Measurements from ENCODE around the gene TSPO2. TPM values are rescaled to one million over a fixed set of nuclear protein-coding genes. Genes with fewer than 3 reads are reported as not detected.
A peak's percentile ranks its signal among the peaks of the same experiment; 100 is the strongest.

TSPO2 gene
- total RNA-seq, 1 donor from 2014 or later: not detected

- ATAC-seq (peak; percentile 54), DNase-seq (no peak)
- Histone ChIP-seq H3K27me3 (no peaks in the 10 kb centered on the region), H3K4me3 (no peak overlapping the region), H3K4me1 (peaks cover 8% of the 10 kb centered on the region), H3K9me3 (no peaks in the 10 kb centered on the region), H3K27ac (no peak overlapping the region), H3K36me3 (peaks cover 43% of the 10 kb centered on the region)
- intact Hi-C loops (cut with DNase I): no loop called here
- TF ChIP-seq, protein P1, sequence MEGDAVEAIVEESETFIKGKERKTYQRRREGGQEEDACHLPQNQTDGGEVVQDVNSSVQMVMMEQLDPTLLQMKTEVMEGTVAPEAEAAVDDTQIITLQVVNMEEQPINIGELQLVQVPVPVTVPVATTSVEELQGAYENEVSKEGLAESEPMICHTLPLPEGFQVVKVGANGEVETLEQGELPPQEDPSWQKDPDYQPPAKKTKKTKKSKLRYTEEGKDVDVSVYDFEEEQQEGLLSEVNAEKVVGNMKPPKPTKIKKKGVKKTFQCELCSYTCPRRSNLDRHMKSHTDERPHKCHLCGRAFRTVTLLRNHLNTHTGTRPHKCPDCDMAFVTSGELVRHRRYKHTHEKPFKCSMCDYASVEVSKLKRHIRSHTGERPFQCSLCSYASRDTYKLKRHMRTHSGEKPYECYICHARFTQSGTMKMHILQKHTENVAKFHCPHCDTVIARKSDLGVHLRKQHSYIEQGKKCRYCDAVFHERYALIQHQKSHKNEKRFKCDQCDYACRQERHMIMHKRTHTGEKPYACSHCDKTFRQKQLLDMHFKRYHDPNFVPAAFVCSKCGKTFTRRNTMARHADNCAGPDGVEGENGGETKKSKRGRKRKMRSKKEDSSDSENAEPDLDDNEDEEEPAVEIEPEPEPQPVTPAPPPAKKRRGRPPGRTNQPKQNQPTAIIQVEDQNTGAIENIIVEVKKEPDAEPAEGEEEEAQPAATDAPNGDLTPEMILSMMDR (IDR thresholded peaks at IDR 0.05): peak; percentile 89
Measured at GRCh38 chr6:41066867-41067304, 24.6 kb downstream of the TSPO2 start.

DNA sequence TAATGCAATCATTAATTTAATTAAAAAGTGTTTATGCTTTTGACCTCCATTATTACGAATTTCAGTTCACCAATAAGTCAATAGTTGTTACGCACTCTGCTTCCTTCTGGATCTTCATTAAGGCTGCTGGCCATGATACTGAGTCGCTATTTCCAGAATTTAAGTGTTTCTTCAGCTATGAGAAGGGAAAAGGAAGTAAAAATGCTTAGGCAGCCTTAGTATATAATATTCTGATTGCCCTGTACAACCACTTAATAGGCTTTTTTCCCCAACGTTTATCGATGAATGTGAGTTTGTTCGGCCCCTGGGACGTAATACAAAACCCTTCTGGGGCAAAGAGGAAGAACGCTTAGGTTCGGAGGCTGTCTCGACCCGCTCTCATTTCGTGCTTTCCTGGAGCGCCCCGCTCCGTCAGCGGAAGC, 29.2 kb downstream of the TSPO2 start:
- no peaks in the 10 kb centered on the region for H3K9me3 ChIP-seq
- peak overlapping the region; percentile 98 for H3K27ac ChIP-seq
- no peaks in the 10 kb centered on the region for H3K27me3 ChIP-seq
- peaks cover 28% of the 10 kb centered on the region for H3K36me3 ChIP-seq
- H3K4me1 ChIP-seq: peaks cover 31% of the 10 kb centered on the region
- peak overlapping the region; percentile 87 for H3K4me3 ChIP-seq
- DNase-seq: no peak
- intact Hi-C loops (cut with DNase I): no loop called here
- TF ChIP-seq, protein P1 (IDR thresholded peaks at IDR 0.05): no peak
- no peak for ATAC-seq

- intact Hi-C loops (cut with DNase I): no loop called here
- Histone ChIP-seq H3K4me3 (peak within 1 kb of the TSS; percentile 87), H3K9me3 (no peaks in the 10 kb centered on the region), H3K36me3 (peaks cover 26% of the 10 kb centered on the region), H3K4me1 (peaks cover 36% of the 10 kb centered on the region), H3K27me3 (no peaks in the 10 kb centered on the region), H3K27ac (peak within 1 kb of the TSS; percentile 98)
- peak; percentile 83 for ATAC-seq
- TF ChIP-seq, protein P1 (IDR thresholded peaks at IDR 0.05): no peak
- DNase-seq: peak; percentile 100
Measured at GRCh38 chr6:41071923-41072835, 29.9 kb downstream of the TSPO2 start, which contains the start of gene OARD1. OARD1 (minus strand) TSS chr6:41072356; CDS start chr6:41071634, 722 bp downstream.

DNA sequence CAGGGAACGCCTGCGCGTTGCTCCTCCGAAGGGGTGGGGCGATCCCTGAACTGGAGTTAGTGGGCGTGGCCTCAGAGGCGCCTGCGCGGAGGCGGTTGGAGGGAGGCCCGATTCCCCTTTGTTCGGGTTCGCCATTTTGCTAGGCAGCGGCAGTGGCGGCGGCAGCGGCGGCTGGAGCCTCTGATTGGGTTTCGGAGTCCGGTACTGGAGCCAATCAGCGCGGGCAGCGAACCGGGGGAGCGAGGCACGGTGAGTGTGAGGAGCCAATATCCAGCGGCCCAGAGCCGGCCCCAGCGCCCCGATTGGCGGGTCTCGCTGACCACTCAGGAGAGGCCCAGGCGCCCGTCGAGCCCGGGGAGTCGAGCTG, 30.6 kb downstream of the TSPO2 start, which contains the start of gene NFYA:
NFYA (plus strand) TSS at position 139 of the 367 bp plus-strand sequence. CDS start 6,116 bp downstream, outside the sequence.
- H3K4me3 ChIP-seq: peak within 1 kb of the TSS; percentile 87
- peaks cover 20% of the 10 kb centered on the region for H3K36me3 ChIP-seq
- peak within 1 kb of the TSS; percentile 98 for H3K27ac ChIP-seq
- peaks cover 36% of the 10 kb centered on the region for H3K4me1 ChIP-seq
- intact Hi-C loops (cut with DNase I): no loop called here
- H3K27me3 ChIP-seq: no peaks in the 10 kb centered on the region
- peak; percentile 90 for ATAC-seq
- no peaks in the 10 kb centered on the region for H3K9me3 ChIP-seq
- DNase-seq: peak; percentile 100
- TF ChIP-seq, protein P1 (IDR thresholded peaks at IDR 0.05): no peak

- H3K4me1 ChIP-seq: peaks cover 36% of the 10 kb centered on the region
- peak overlapping the region; percentile 87 for H3K4me3 ChIP-seq
- intact Hi-C loops (cut with DNase I): no loop called here
- DNase-seq (peak; percentile 93), ATAC-seq (peak; percentile 46)
- no peaks in the 10 kb centered on the region for H3K27me3 ChIP-seq
- peaks cover 14% of the 10 kb centered on the region for H3K36me3 ChIP-seq
- H3K27ac ChIP-seq: peak overlapping the region; percentile 98
- no peaks in the 10 kb centered on the region for H3K9me3 ChIP-seq
- TF ChIP-seq, protein P1 (IDR thresholded peaks at IDR 0.05): peak; percentile 34
Measured at GRCh38 chr6:41073203-41073967, 31.1 kb downstream of the TSPO2 start.
